ENCODE measurements around the gene SERPINB12.

Gene SERPINB12

GRCh38 chr18:63604791-63605567 lies 62.8 kb downstream of the SERPINB12 start:
- DNase-seq, result no peak

GRCh38 chr18:63606526-63606925 lies 64.4 kb downstream of the SERPINB12 start:
- DNase-seq, result no peak

GRCh38 chr18:63613420-63613819 lies 71.3 kb downstream of the SERPINB12 start:
- no peak for DNase-seq

DNA sequence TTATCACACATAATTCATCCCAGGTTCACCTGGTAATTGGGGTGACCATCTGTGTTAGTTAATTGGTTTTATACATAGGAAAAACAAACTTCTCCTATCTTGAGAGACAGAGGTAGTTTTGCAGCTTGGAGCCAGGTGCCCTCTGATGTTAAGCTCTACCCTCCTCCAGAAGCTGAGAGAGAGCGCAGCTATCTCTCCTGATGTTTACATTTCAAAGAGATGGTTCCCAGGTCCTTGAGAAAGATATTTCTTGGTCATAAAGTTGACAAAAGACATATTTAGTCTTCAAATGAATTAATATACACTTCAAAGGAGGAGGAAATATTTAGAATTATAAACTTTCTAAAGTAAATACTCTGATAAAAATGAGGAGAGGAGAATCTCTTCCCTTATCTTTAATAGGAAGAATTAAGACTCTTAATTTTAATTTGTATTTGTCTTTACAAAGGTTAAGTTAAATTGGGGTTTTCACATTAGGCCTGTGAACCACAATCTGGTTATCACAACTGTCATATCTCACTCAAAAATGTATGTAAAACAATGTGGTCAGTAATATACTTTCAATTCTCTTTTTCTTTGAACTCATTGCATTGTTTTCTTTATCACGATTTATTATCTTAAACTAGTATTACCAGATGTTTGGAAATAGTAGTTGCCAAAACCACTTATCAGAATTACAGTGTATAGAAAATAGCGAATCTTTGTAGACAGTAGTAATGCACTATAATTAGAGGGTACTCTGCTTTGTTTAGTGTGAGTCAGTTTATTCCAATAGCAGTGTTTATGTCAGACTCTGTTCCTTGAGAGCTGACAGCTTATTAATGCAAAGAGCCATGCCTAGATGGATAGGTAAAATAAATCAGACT lies 75.1 kb downstream of the SERPINB12 start:
- no peak for DNase-seq

- no peak for DNase-seq
Measured at GRCh38 chr18:63617915-63618234, 75.7 kb downstream of the SERPINB12 start.

Data from NCI-H1694 (cell line).